GM23338 (cell line): ENCODE data around the gene WT1. TPM values are rescaled to one million over a fixed set of nuclear protein-coding genes. Genes with fewer than 3 reads are reported as not detected.

Experiments used
- ATAC-seq: fragments of 200-7000 bp; cut with Tn5 transposase; 3 replicates; pipeline ENCODE4 v1.9.1; 2020
- DNase-seq: peaks from one replicate; pipeline ENCODE4 v3.0.0-alpha.2; 2015; ENCODE audit warnings: low spot score
- H2AFZ ChIP-seq: fragments of 200-600 bp; sonication (generic); 2 replicates; pipeline ENCODE4 v1.8.0; 2016; ENCODE audit warnings: antibody characterized with exemption, mild to moderate bottlenecking, moderate library complexity
- H3F3A ChIP-seq: fragments of 200-600 bp; sonication (generic); replicated peaks from 2 replicates; pipeline ENCODE4 v1.8.0; 2017; ENCODE audit warnings: antibody characterized with exemption, mixed run types, low read depth
- H3K27ac ChIP-seq: fragments of 200-600 bp; sonication (generic); 2 replicates; pipeline ENCODE4 v1.6.1; 2016; ENCODE audit warnings: low read depth
- H3K27me3 ChIP-seq: fragments of 200-600 bp; sonication (generic); 2 replicates; pipeline ENCODE4 v1.8.0; 2016; ENCODE audit warnings: mild to moderate bottlenecking, mixed run types, moderate library complexity; ENCODE audit not compliant: insufficient read depth
- H3K36me3 ChIP-seq: fragments of 200-600 bp; sonication (generic); 2 replicates; pipeline ENCODE4 v1.8.0; 2016; ENCODE audit warnings: mild to moderate bottlenecking; ENCODE audit not compliant: insufficient read depth
- H3K4me1 ChIP-seq: fragments of 200-600 bp; sonication (generic); 2 replicates; pipeline ENCODE4 v1.8.0; 2016; ENCODE audit warnings: mild to moderate bottlenecking, moderate library complexity; ENCODE audit not compliant: insufficient read depth
- H3K4me2 ChIP-seq: fragments of 200-600 bp; sonication (generic); 2 replicates; pipeline ENCODE4 v1.7.1; 2017; ENCODE audit warnings: mixed run types
- H3K4me3 ChIP-seq: fragments of 200-600 bp; sonication (generic); 2 replicates; pipeline ENCODE4 v1.6.1; 2016; ENCODE audit warnings: mixed run types
- H3K79me2 ChIP-seq: fragments of 200-600 bp; sonication (generic); replicated peaks from 2 replicates; pipeline ENCODE4 v1.8.0; 2017; ENCODE audit warnings: mild to moderate bottlenecking; ENCODE audit not compliant: insufficient read depth
- H3K9me2 ChIP-seq: fragments of 200-600 bp; sonication (generic); 2 replicates; pipeline ENCODE4 v1.8.0; 2017; ENCODE audit not compliant: insufficient read depth
- H4K20me1 ChIP-seq: fragments of 200-600 bp; sonication (generic); replicated peaks from 2 replicates; pipeline ENCODE4 v1.8.0; 2017; ENCODE audit warnings: mild to moderate bottlenecking; ENCODE audit not compliant: insufficient read depth
- H3K27ac Mint-ChIP-seq: 2 replicates; pipeline ENCODE4 v1.8.0; 2020; ENCODE audit warnings: inconsistent platforms, mild to moderate bottlenecking, moderate library complexity, mixed read lengths
- H3K27me3 Mint-ChIP-seq: 3 replicates; pipeline ENCODE4 v1.8.0; 2022; ENCODE audit warnings: low read depth, mild to moderate bottlenecking, moderate library complexity, mixed read lengths, inconsistent platforms; ENCODE audit not compliant: insufficient read depth, poor library complexity
- H3K36me3 Mint-ChIP-seq: 3 replicates; pipeline ENCODE4 v1.8.0; 2021; ENCODE audit warnings: low read depth, mild to moderate bottlenecking, inconsistent platforms, moderate library complexity, mixed read lengths
- H3K4me1 Mint-ChIP-seq: 3 replicates; pipeline ENCODE4 v1.8.0; 2020; ENCODE audit warnings: mild to moderate bottlenecking, inconsistent platforms, mixed read lengths
- H3K4me3 Mint-ChIP-seq: 3 replicates; pipeline ENCODE4 v1.8.0; 2021; ENCODE audit warnings: moderate library complexity, mild to moderate bottlenecking, inconsistent platforms, mixed read lengths
- H3K9me3 Mint-ChIP-seq: 3 replicates; pipeline ENCODE4 v1.8.0; 2020; ENCODE audit warnings: moderate library complexity, mild to moderate bottlenecking, inconsistent platforms, mixed read lengths
- CREB1 ChIP-seq: fragments of 250-450 bp; sonication (Bioruptor Pico); IDR thresholded peaks from 2 replicates; pipeline ENCODE4 v1.5.0; 2020; ENCODE audit warnings: low read depth, mild to moderate bottlenecking, moderate library complexity
- EZH2 ChIP-seq: fragments of 200-600 bp; sonication (generic); IDR thresholded peaks from one replicate; pipeline ENCODE4 v1.8.0; 2017; ENCODE audit warnings: antibody characterized with exemption, mild to moderate bottlenecking, low read depth; ENCODE audit not compliant: unreplicated experiment
- EZH2phosphoT487 ChIP-seq: fragments of 200-600 bp; sonication (generic); IDR thresholded peaks from one replicate; pipeline ENCODE4 v1.8.1; 2018; ENCODE audit warnings: antibody characterized with exemption; ENCODE audit not compliant: unreplicated experiment
- JUNB ChIP-seq: IDR thresholded peaks from one replicate; pipeline ENCODE4 v1.6.1; 2016; ENCODE audit warnings: antibody characterized with exemption; ENCODE audit not compliant: unreplicated experiment
- NANOG ChIP-seq: IDR thresholded peaks from 2 replicates; pipeline ENCODE4 v1.6.1; 2016; ENCODE audit warnings: antibody characterized with exemption, borderline replicate concordance
- POLR2AphosphoS5 ChIP-seq: IDR thresholded peaks from 2 replicates; pipeline ENCODE4 v1.6.1; 2016; ENCODE audit warnings: antibody characterized with exemption, low read depth
- STAT1 ChIP-seq: IDR thresholded peaks from one replicate; pipeline ENCODE4 v1.6.1; 2016; ENCODE audit warnings: antibody characterized with exemption; ENCODE audit not compliant: unreplicated experiment
- ZNF114 ChIP-seq: fragments of 250-450 bp; sonication (Bioruptor Pico); IDR thresholded peaks from 2 replicates; pipeline ENCODE4 v1.5.0; 2020; ENCODE audit warnings: mild to moderate bottlenecking, moderate library complexity
- ZNF331 ChIP-seq: fragments of 250-450 bp; sonication (Bioruptor Pico); IDR thresholded peaks from 2 replicates; pipeline ENCODE4 v1.5.0; 2020; ENCODE audit warnings: low read depth, mild to moderate bottlenecking, moderate library complexity
- polyA plus RNA-seq: library from polyadenylated mRNA; unstranded; fragments of >200 nt; fragmentation: Nextera tagmentation; extraction: Ambion mirVana; gene quantifications from 2 replicates; pipeline ENCODE4 v1.2.1, GENCODE V29; 2016
- total RNA-seq: library from RNA; depleted of rRNA; stranded (reverse); fragments of >200 nt; shearing (Covaris generic); gene quantifications from 2 replicates; pipeline ENCODE4 v1.2.3, GENCODE V29; 2014
- TF ChIP-seq, protein P1 (sequence below): IDR thresholded peaks from 2 replicates; pipeline ENCODE4 v1.6.1; 2016; ENCODE audit warnings: antibody characterized with exemption
- TF ChIP-seq, protein P2 (sequence below), 2 experiments: fragments of 200-600 bp in 1 of 2; sonication (generic) in 1 of 2; conservative IDR thresholded peaks; 2 replicates each; pipeline versions ENCODE4 v1.5.1 to v1.6.1; 2016 to 2017; ENCODE audit warnings: antibody characterized with exemption in 2 of 2, low read depth in 2 of 2, mild to moderate bottlenecking in 2 of 2, moderate library complexity in 1 of 2
- TF ChIP-seq, protein P3 (sequence below): IDR thresholded peaks from one replicate; pipeline ENCODE4 v1.6.1; 2018; ENCODE audit warnings: antibody characterized with exemption; ENCODE audit not compliant: unreplicated experiment
- TF ChIP-seq, protein P4 (sequence below): fragments of 250-450 bp; sonication (Bioruptor Pico); IDR thresholded peaks from 2 replicates; pipeline ENCODE4 v1.5.0; 2020; ENCODE audit warnings: mild to moderate bottlenecking, moderate library complexity

The WT1 gene
- total and polyA plus RNA-seq, 2 experiments from 2014 or later = 0.21 TPM; not detected in 1

DNA sequence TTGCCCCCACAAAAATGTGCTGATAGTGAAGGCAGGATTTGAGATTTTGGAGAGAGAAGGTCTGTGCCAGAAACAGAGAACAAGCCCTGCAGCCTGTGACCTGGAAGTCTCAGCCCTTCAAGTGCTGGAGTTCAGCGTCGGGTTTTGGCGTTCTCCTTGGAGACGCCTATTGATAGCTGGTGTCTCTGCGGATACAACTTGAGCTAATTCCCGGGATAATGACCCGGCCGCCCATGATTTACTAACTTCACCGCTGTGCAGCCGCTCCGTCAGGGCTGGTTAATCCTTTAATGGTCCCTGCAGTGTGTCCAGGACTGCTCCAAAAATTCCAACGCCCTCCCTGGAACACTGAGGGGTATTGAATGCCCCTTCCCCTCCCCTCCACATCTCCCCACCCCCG, 76.6 kb downstream of the WT1 start:
- ATAC-seq = no peak
- Mint-ChIP-seq H3K4me3 (no peak overlapping the region), H3K27ac (no peak overlapping the region)

More for the DNA sequence above, 76.6 kb downstream of the WT1 start:
- no peak overlapping the region for H3K4me3 ChIP-seq
- H3F3A ChIP-seq = no peaks in the 10 kb centered on the region
- H3K4me1 ChIP-seq = no peaks in the 10 kb centered on the region
- H3K9me2 ChIP-seq = no peaks in the 10 kb centered on the region
- H3K79me2 ChIP-seq = no peaks in the 10 kb centered on the region
- no peaks in the 10 kb centered on the region for H3K27me3 Mint-ChIP-seq
- H3K36me3 Mint-ChIP-seq = no peaks in the 10 kb centered on the region
- no peak for TF ChIP-seq ZNF114
- TF ChIP-seq EZH2 = no peak
- TF ChIP-seq, protein P1, sequence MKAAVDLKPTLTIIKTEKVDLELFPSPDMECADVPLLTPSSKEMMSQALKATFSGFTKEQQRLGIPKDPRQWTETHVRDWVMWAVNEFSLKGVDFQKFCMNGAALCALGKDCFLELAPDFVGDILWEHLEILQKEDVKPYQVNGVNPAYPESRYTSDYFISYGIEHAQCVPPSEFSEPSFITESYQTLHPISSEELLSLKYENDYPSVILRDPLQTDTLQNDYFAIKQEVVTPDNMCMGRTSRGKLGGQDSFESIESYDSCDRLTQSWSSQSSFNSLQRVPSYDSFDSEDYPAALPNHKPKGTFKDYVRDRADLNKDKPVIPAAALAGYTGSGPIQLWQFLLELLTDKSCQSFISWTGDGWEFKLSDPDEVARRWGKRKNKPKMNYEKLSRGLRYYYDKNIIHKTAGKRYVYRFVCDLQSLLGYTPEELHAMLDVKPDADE = no peak
- no peak for TF ChIP-seq STAT1
- TF ChIP-seq NANOG = no peak
- no peak for TF ChIP-seq POLR2AphosphoS5
- no peak for TF ChIP-seq EZH2phosphoT487
- TF ChIP-seq, protein P2, sequence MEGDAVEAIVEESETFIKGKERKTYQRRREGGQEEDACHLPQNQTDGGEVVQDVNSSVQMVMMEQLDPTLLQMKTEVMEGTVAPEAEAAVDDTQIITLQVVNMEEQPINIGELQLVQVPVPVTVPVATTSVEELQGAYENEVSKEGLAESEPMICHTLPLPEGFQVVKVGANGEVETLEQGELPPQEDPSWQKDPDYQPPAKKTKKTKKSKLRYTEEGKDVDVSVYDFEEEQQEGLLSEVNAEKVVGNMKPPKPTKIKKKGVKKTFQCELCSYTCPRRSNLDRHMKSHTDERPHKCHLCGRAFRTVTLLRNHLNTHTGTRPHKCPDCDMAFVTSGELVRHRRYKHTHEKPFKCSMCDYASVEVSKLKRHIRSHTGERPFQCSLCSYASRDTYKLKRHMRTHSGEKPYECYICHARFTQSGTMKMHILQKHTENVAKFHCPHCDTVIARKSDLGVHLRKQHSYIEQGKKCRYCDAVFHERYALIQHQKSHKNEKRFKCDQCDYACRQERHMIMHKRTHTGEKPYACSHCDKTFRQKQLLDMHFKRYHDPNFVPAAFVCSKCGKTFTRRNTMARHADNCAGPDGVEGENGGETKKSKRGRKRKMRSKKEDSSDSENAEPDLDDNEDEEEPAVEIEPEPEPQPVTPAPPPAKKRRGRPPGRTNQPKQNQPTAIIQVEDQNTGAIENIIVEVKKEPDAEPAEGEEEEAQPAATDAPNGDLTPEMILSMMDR (conservative IDR thresholded peaks at IDR 0.05; ENCODE audit: low read depth in 2 of 2) = no peak
- TF ChIP-seq, protein P3, sequence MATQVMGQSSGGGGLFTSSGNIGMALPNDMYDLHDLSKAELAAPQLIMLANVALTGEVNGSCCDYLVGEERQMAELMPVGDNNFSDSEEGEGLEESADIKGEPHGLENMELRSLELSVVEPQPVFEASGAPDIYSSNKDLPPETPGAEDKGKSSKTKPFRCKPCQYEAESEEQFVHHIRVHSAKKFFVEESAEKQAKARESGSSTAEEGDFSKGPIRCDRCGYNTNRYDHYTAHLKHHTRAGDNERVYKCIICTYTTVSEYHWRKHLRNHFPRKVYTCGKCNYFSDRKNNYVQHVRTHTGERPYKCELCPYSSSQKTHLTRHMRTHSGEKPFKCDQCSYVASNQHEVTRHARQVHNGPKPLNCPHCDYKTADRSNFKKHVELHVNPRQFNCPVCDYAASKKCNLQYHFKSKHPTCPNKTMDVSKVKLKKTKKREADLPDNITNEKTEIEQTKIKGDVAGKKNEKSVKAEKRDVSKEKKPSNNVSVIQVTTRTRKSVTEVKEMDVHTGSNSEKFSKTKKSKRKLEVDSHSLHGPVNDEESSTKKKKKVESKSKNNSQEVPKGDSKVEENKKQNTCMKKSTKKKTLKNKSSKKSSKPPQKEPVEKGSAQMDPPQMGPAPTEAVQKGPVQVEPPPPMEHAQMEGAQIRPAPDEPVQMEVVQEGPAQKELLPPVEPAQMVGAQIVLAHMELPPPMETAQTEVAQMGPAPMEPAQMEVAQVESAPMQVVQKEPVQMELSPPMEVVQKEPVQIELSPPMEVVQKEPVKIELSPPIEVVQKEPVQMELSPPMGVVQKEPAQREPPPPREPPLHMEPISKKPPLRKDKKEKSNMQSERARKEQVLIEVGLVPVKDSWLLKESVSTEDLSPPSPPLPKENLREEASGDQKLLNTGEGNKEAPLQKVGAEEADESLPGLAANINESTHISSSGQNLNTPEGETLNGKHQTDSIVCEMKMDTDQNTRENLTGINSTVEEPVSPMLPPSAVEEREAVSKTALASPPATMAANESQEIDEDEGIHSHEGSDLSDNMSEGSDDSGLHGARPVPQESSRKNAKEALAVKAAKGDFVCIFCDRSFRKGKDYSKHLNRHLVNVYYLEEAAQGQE = no peak
- no peak for TF ChIP-seq JUNB
- TF ChIP-seq, protein P4, sequence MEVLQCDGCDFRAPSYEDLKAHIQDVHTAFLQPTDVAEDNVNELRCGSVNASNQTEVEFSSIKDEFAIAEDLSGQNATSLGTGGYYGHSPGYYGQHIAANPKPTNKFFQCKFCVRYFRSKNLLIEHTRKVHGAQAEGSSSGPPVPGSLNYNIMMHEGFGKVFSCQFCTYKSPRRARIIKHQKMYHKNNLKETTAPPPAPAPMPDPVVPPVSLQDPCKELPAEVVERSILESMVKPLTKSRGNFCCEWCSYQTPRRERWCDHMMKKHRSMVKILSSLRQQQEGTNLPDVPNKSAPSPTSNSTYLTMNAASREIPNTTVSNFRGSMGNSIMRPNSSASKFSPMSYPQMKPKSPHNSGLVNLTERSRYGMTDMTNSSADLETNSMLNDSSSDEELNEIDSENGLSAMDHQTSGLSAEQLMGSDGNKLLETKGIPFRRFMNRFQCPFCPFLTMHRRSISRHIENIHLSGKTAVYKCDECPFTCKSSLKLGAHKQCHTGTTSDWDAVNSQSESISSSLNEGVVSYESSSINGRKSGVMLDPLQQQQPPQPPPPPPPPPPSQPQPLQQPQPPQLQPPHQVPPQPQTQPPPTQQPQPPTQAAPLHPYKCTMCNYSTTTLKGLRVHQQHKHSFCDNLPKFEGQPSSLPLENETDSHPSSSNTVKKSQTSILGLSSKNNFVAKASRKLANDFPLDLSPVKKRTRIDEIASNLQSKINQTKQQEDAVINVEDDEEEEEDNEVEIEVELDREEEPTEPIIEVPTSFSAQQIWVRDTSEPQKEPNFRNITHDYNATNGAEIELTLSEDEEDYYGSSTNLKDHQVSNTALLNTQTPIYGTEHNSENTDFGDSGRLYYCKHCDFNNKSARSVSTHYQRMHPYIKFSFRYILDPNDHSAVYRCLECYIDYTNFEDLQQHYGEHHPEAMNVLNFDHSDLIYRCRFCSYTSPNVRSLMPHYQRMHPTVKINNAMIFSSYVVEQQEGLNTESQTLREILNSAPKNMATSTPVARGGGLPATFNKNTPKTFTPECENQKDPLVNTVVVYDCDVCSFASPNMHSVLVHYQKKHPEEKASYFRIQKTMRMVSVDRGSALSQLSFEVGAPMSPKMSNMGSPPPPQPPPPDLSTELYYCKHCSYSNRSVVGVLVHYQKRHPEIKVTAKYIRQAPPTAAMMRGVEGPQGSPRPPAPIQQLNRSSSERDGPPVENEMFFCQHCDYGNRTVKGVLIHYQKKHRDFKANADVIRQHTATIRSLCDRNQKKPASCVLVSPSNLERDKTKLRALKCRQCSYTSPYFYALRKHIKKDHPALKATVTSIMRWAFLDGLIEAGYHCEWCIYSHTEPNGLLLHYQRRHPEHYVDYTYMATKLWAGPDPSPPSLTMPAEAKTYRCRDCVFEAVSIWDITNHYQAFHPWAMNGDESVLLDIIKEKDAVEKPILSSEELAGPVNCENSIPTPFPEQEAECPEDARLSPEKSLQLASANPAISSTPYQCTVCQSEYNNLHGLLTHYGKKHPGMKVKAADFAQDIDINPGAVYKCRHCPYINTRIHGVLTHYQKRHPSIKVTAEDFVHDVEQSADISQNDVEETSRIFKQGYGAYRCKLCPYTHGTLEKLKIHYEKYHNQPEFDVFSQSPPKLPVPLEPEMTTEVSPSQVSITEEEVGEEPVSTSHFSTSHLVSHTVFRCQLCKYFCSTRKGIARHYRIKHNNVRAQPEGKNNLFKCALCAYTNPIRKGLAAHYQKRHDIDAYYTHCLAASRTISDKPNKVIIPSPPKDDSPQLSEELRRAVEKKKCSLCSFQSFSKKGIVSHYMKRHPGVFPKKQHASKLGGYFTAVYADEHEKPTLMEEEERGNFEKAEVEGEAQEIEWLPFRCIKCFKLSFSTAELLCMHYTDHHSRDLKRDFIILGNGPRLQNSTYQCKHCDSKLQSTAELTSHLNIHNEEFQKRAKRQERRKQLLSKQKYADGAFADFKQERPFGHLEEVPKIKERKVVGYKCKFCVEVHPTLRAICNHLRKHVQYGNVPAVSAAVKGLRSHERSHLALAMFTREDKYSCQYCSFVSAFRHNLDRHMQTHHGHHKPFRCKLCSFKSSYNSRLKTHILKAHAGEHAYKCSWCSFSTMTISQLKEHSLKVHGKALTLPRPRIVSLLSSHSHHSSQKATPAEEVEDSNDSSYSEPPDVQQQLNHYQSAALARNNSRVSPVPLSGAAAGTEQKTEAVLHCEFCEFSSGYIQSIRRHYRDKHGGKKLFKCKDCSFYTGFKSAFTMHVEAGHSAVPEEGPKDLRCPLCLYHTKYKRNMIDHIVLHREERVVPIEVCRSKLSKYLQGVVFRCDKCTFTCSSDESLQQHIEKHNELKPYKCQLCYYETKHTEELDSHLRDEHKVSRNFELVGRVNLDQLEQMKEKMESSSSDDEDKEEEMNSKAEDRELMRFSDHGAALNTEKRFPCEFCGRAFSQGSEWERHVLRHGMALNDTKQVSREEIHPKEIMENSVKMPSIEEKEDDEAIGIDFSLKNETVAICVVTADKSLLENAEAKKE (CRISPR knock-in tag) = no peak
- no peak for TF ChIP-seq CREB1 (CRISPR knock-in tag)
- no peak for TF ChIP-seq ZNF331 (CRISPR knock-in tag)
- H3K4me2 ChIP-seq = no peak overlapping the region
- DNase-seq = peak; percentile 17
- no peaks in the 10 kb centered on the region for H4K20me1 ChIP-seq
- H3K9me3 Mint-ChIP-seq = peaks cover 2% of the 10 kb centered on the region; the same call in 1 of the 3 replicates
- no peak overlapping the region for H3K27ac ChIP-seq
- H3K4me1 Mint-ChIP-seq = no peaks in the 10 kb centered on the region
- no peaks in the 10 kb centered on the region for H3K36me3 ChIP-seq
- no peak overlapping the region for H2AFZ ChIP-seq
- no peaks in the 10 kb centered on the region for H3K27me3 ChIP-seq
